WERI-Rb-1 (cell line): Measurements from ENCODE around the gene JKAMP.
A peak's percentile ranks its signal among the peaks of the same experiment; 100 is the strongest.

Experiments used
- DNase-seq: peaks from one replicate; pipeline ENCODE4 v3.0.0-alpha.2; 2020
- H3K27ac ChIP-seq: fragments of 250-450 bp; sonication (Bioruptor Pico); 2 replicates; pipeline ENCODE4 v1.5.1; 2020; ENCODE audit warnings: mild to moderate bottlenecking, moderate library complexity
- H3K27me3 ChIP-seq: fragments of 250-450 bp; sonication (Bioruptor Pico); 2 replicates; pipeline ENCODE4 v1.5.1; 2021; ENCODE audit warnings: mild to moderate bottlenecking, low read depth, moderate library complexity; ENCODE audit not compliant: insufficient read depth, severe bottlenecking
- H3K36me3 ChIP-seq: fragments of 250-450 bp; sonication (Bioruptor Pico); 2 replicates; pipeline ENCODE4 v1.5.1; 2020; ENCODE audit warnings: mild to moderate bottlenecking, moderate library complexity
- H3K4me3 ChIP-seq: 2 replicates; pipeline ENCODE4 v1.5.1; 2011; ENCODE audit warnings: low read depth, mild to moderate bottlenecking, control low read depth, low read length
- H3K9me3 ChIP-seq: fragments of 250-450 bp; sonication (Bioruptor Pico); 2 replicates; pipeline ENCODE4 v1.5.1; 2021; ENCODE audit warnings: mild to moderate bottlenecking, moderate library complexity; ENCODE audit not compliant: severe bottlenecking
- TF ChIP-seq, protein P1 (sequence below): IDR thresholded peaks from 2 replicates; pipeline ENCODE4 v1.5.1; 2011; ENCODE audit warnings: low read depth, mild to moderate bottlenecking, control low read depth, inconsistent platforms, low read length

Gene JKAMP

DNA sequence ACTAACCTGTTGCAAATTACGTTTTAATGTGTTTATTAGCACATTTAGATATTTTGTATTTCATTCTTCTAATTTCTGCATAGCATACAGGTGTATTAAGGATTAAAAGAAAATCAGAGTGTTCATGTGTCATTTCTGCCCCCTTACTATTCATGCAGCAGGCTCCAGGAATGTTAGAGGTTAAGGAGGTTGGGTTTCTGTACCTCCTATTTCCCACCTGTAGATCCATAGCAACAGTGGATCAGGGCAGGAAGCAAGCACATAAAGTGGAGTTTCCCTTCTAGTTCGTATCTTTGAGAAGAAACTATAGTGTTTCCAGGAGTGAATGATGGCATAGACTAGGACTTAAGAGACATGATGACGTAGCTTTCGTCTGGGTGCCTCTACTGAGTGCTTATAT lies 18.9 kb downstream of the JKAMP start:
- peaks cover 15% of the 10 kb centered on the region for H3K36me3 ChIP-seq
- H3K27me3 ChIP-seq, result no peaks in the 10 kb centered on the region
- H3K4me3 ChIP-seq, result no peak overlapping the region
- no peak overlapping the region for H3K27ac ChIP-seq
- TF ChIP-seq, protein P1, sequence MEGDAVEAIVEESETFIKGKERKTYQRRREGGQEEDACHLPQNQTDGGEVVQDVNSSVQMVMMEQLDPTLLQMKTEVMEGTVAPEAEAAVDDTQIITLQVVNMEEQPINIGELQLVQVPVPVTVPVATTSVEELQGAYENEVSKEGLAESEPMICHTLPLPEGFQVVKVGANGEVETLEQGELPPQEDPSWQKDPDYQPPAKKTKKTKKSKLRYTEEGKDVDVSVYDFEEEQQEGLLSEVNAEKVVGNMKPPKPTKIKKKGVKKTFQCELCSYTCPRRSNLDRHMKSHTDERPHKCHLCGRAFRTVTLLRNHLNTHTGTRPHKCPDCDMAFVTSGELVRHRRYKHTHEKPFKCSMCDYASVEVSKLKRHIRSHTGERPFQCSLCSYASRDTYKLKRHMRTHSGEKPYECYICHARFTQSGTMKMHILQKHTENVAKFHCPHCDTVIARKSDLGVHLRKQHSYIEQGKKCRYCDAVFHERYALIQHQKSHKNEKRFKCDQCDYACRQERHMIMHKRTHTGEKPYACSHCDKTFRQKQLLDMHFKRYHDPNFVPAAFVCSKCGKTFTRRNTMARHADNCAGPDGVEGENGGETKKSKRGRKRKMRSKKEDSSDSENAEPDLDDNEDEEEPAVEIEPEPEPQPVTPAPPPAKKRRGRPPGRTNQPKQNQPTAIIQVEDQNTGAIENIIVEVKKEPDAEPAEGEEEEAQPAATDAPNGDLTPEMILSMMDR, result no peak
- H3K9me3 ChIP-seq, result no peaks in the 10 kb centered on the region
- no peak for DNase-seq

GRCh38 chr14:59507063-59507751 lies 22.9 kb downstream of the JKAMP start:
- DNase-seq, result peak; percentile 87
- no peaks in the 10 kb centered on the region for H3K27me3 ChIP-seq
- no peaks in the 10 kb centered on the region for H3K9me3 ChIP-seq
- H3K36me3 ChIP-seq, result peaks cover 4% of the 10 kb centered on the region; the same call in 1 of the 2 replicates
- TF ChIP-seq, protein P1, result peak; percentile 97
- no peak overlapping the region for H3K27ac ChIP-seq
- H3K4me3 ChIP-seq, result no peak overlapping the region

DNA sequence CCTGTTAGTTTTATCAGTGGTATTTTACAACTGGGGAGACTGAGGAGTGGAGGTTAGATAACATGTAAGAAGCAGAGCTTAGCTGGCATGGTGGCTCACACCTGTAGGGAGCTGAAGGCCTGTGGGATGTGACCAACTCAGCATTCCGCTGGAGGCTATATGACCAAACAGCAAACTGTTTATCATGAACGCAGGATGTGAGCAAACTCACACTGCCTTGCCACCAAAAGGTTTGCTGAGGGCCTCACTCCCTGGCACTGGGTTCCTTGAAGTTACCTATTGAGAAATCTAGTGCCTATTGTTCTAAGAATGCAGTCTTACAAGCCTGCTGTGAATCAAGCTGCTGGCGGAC lies 23.4 kb downstream of the JKAMP start:
- H3K4me3 ChIP-seq, result no peak overlapping the region

DNA sequence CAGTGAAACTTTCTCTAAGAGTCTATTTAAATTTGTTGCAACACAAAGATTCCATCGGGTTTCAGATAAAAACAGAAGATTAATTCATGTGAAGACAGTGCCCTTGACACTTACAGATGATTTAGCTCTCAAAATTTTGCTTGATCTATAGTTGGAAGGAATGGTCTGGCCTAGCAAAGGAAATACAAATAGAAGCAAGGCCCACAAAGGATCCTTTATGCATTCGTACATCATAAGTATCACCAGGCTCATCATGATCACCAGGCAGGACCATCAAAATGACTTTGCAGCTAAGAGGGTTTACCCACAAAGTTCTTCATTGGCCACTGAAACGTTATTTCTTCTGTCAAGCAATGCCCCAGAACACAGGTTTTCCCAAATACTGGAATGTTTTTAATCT lies 24.8 kb downstream of the JKAMP start:
- no peaks in the 10 kb centered on the region for H3K27me3 ChIP-seq
- no peak overlapping the region for H3K4me3 ChIP-seq
- no peaks in the 10 kb centered on the region for H3K9me3 ChIP-seq
- no peak overlapping the region for H3K27ac ChIP-seq
- TF ChIP-seq, protein P1, result no peak
- no peak for DNase-seq
- peaks cover under 1% of the 10 kb centered on the region; the same call in 1 of the 2 replicates for H3K36me3 ChIP-seq

More for the DNA sequence above, 23.4 kb downstream of the JKAMP start:
- Histone ChIP-seq H3K27me3 (no peaks in the 10 kb centered on the region), H3K36me3 (peaks cover 4% of the 10 kb centered on the region; the same call in 1 of the 2 replicates), H3K27ac (no peak overlapping the region), H3K9me3 (no peaks in the 10 kb centered on the region)
- TF ChIP-seq, protein P1, result no peak
- no peak for DNase-seq

DNA sequence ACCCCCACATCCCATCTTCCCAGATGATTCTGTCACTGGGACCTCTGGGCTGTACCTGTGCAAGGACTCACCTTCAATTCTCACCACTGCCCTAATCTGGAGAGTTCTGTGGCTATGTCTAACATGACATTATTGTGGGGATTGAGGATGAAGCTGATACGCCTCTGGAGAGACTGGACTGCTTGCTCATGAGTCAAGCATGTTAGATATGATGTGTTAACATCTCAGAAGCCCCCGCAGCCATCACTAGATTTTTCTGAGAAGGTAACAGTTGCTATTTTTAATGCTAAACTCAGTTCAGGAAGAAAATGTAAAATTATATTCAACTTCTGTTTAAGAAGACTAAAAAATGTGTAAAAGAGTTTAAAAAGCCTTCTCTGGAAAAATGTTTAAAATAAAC lies 25.7 kb downstream of the JKAMP start:
- no peak overlapping the region for H3K27ac ChIP-seq
- no peaks in the 10 kb centered on the region for H3K9me3 ChIP-seq
- TF ChIP-seq, protein P1, result no peak
- H3K36me3 ChIP-seq, result no peaks in the 10 kb centered on the region
- H3K27me3 ChIP-seq, result no peaks in the 10 kb centered on the region
- DNase-seq, result no peak
- H3K4me3 ChIP-seq, result no peak overlapping the region

DNA sequence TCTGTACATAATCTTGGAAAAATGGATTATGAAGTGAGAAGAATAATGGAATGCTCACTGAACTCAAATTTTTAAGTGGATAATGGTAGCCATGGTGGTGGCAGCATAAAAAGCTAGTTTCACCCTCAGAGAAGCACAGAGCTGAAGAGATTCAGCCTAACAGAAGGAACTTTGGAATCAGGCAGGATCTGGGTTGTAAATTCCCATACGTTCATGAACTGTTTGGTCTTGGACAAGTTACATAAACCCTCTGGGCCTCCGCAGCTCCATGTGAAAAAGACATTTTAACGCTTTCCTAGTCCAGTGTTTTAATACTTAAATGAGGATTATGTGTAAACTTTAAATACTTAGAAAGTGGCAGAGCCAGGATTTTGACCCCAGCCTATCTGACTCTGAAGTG lies 26.6 kb downstream of the JKAMP start:
- Histone ChIP-seq H3K36me3 (no peaks in the 10 kb centered on the region), H3K9me3 (no peaks in the 10 kb centered on the region), H3K4me3 (no peak overlapping the region), H3K27ac (no peak overlapping the region), H3K27me3 (no peaks in the 10 kb centered on the region)
- TF ChIP-seq, protein P1, result no peak
- DNase-seq, result no peak
